ENCODE results near the gene GRID1.

- TF ChIP-seq EZH2 (IDR thresholded peaks at IDR 0.05; ENCODE audit: insufficient read depth, poor library complexity, severe bottlenecking): no peak
- no peak for TF ChIP-seq EZH2phosphoT487 (IDR thresholded peaks at IDR 0.05; ENCODE audit: insufficient read depth, low read depth)
These were observed 252.6 kb downstream of the GRID1 start for GRCh38 chr10:86113983-86114382.
